ENCODE results near the gene VGLL4. TPM values are rescaled to one million over a fixed set of nuclear protein-coding genes. Genes with fewer than 3 reads are reported as not detected.

Gene VGLL4
- total RNA-seq, 1 donor from 2014 or later, result 82.6 TPM

GRCh38 chr3:11543948-11544387, 99.7 kb downstream of the VGLL4 start:
- H3K4me3 ChIP-seq, result no peak overlapping the region
- Mint-ChIP-seq H3K27me3 (ENCODE audit: insufficient read depth, low read depth) (peaks cover 10% of the 10 kb centered on the region), H3K4me3 (no peak overlapping the region), H3K36me3 (peaks cover 19% of the 10 kb centered on the region), H3K27ac (no peak overlapping the region), H3K9me3 (peaks cover 3% of the 10 kb centered on the region), H3K4me1 (peaks cover 32% of the 10 kb centered on the region)
- no peaks in the 10 kb centered on the region for H3K9me3 ChIP-seq (ENCODE audit: low read depth)
- peaks cover 9% of the 10 kb centered on the region for H3K4me1 ChIP-seq
- no peaks in the 10 kb centered on the region for H3K79me2 ChIP-seq (ENCODE audit: low read depth)
- H3F3A ChIP-seq (ENCODE audit: low read depth), result no peaks in the 10 kb centered on the region
- no peaks in the 10 kb centered on the region for H4K20me1 ChIP-seq (ENCODE audit: low read depth)
- no peaks in the 10 kb centered on the region for H3K36me3 ChIP-seq
- TF ChIP-seq, protein P1, sequence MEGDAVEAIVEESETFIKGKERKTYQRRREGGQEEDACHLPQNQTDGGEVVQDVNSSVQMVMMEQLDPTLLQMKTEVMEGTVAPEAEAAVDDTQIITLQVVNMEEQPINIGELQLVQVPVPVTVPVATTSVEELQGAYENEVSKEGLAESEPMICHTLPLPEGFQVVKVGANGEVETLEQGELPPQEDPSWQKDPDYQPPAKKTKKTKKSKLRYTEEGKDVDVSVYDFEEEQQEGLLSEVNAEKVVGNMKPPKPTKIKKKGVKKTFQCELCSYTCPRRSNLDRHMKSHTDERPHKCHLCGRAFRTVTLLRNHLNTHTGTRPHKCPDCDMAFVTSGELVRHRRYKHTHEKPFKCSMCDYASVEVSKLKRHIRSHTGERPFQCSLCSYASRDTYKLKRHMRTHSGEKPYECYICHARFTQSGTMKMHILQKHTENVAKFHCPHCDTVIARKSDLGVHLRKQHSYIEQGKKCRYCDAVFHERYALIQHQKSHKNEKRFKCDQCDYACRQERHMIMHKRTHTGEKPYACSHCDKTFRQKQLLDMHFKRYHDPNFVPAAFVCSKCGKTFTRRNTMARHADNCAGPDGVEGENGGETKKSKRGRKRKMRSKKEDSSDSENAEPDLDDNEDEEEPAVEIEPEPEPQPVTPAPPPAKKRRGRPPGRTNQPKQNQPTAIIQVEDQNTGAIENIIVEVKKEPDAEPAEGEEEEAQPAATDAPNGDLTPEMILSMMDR (IDR thresholded peaks at IDR 0.05), result no peak
- TF ChIP-seq EZH2 (IDR thresholded peaks at IDR 0.05) (no peak), EZH2phosphoT487 (IDR thresholded peaks at IDR 0.05) (no peak)
- no peaks in the 10 kb centered on the region for H3K27me3 ChIP-seq
- no peak overlapping the region for H3K9ac ChIP-seq
- no peak overlapping the region for H3K4me2 ChIP-seq
- no peak overlapping the region for H3K27ac ChIP-seq
- H2AFZ ChIP-seq (replicated peaks), result no peak overlapping the region
- DNase-seq (ENCODE audit: low spot score), result no peak

- no peak overlapping the region for H3K4me3 Mint-ChIP-seq
- no peaks in the 10 kb centered on the region for H3K27me3 ChIP-seq
- H3K4me1 ChIP-seq, result peaks cover 9% of the 10 kb centered on the region
- H3K27me3 Mint-ChIP-seq (ENCODE audit: insufficient read depth, low read depth), result peaks cover 10% of the 10 kb centered on the region
- no peaks in the 10 kb centered on the region for H4K20me1 ChIP-seq (ENCODE audit: low read depth)
- TF ChIP-seq, protein P1 (IDR thresholded peaks at IDR 0.05), result no peak
- TF ChIP-seq EZH2 (IDR thresholded peaks at IDR 0.05) (no peak), EZH2phosphoT487 (IDR thresholded peaks at IDR 0.05) (no peak)
- H3K9me3 ChIP-seq (ENCODE audit: low read depth), result no peaks in the 10 kb centered on the region
- H3F3A ChIP-seq (ENCODE audit: low read depth), result no peaks in the 10 kb centered on the region
- no peaks in the 10 kb centered on the region for H3K79me2 ChIP-seq (ENCODE audit: low read depth)
- H3K27ac Mint-ChIP-seq, result no peak overlapping the region
- no peak overlapping the region for H3K27ac ChIP-seq
- H3K9me3 Mint-ChIP-seq, result peaks cover 3% of the 10 kb centered on the region
- no peak for DNase-seq (ENCODE audit: low spot score)
- H2AFZ ChIP-seq (replicated peaks), result no peak overlapping the region
- peaks cover 15% of the 10 kb centered on the region for H3K36me3 Mint-ChIP-seq
- H3K4me3 ChIP-seq, result no peak overlapping the region
- no peak overlapping the region for H3K9ac ChIP-seq
- peaks cover 27% of the 10 kb centered on the region for H3K4me1 Mint-ChIP-seq
- no peaks in the 10 kb centered on the region for H3K36me3 ChIP-seq
- no peak overlapping the region for H3K4me2 ChIP-seq
Measured at GRCh38 chr3:11543141-11543947, 100.4 kb downstream of the VGLL4 start.

- peaks cover 10% of the 10 kb centered on the region for H3K27me3 Mint-ChIP-seq (ENCODE audit: insufficient read depth, low read depth)
- Histone ChIP-seq H3K36me3 (no peaks in the 10 kb centered on the region), H2AFZ (replicated peaks) (no peak overlapping the region), H3F3A (ENCODE audit: low read depth) (no peaks in the 10 kb centered on the region), H3K4me1 (peaks cover 9% of the 10 kb centered on the region), H3K27ac (no peak overlapping the region), H3K4me2 (no peak overlapping the region), H4K20me1 (ENCODE audit: low read depth) (no peaks in the 10 kb centered on the region), H3K9me3 (ENCODE audit: low read depth) (no peaks in the 10 kb centered on the region), H3K27me3 (no peaks in the 10 kb centered on the region), H3K79me2 (ENCODE audit: low read depth) (no peaks in the 10 kb centered on the region), H3K9ac (no peak overlapping the region), H3K4me3 (no peak overlapping the region)
- peaks cover 13% of the 10 kb centered on the region for H3K36me3 Mint-ChIP-seq
- H3K4me3 Mint-ChIP-seq, result no peak overlapping the region
- H3K27ac Mint-ChIP-seq, result no peak overlapping the region
- H3K9me3 Mint-ChIP-seq, result peaks cover 4% of the 10 kb centered on the region
- no peak for TF ChIP-seq EZH2 (IDR thresholded peaks at IDR 0.05)
- TF ChIP-seq, protein P1 (IDR thresholded peaks at IDR 0.05), result no peak
- no peak for TF ChIP-seq EZH2phosphoT487 (IDR thresholded peaks at IDR 0.05)
- peaks cover 27% of the 10 kb centered on the region for H3K4me1 Mint-ChIP-seq
- no peak for DNase-seq (ENCODE audit: low spot score)
Measured at GRCh38 chr3:11542551-11542950, 101.2 kb downstream of the VGLL4 start.

Data from neural progenitor cell (in vitro differentiated cells).